Mesendoderm (in vitro differentiated cells): ENCODE data around the gene PGAM5.

Experiments
- DNase-seq: peaks from one replicate; pipeline ENCODE4 v3.0.0; 2013
- H2AK5ac ChIP-seq: 2 replicates; pipeline ENCODE4 v1.6.1; 2013; ENCODE audit warnings: low read length, inconsistent platforms
- H2BK120ac ChIP-seq: 2 replicates; pipeline ENCODE4 v1.6.1; 2013; ENCODE audit warnings: low read depth, mild to moderate bottlenecking, low read length, moderate library complexity, mixed read lengths
- H2BK15ac ChIP-seq: replicated peaks from 2 replicates; pipeline ENCODE4 v1.6.1; 2013; ENCODE audit warnings: low read depth, mild to moderate bottlenecking, moderate library complexity
- H2BK5ac ChIP-seq: 2 replicates; pipeline ENCODE4 v1.6.1; 2013; ENCODE audit warnings: low read length, inconsistent platforms
- H3K18ac ChIP-seq: 2 replicates; pipeline ENCODE4 v1.6.1; 2013; ENCODE audit warnings: mild to moderate bottlenecking, low read length, mixed read lengths
- H3K23ac ChIP-seq: one replicate; pipeline ENCODE4 v1.6.1; 2013; ENCODE audit warnings: low read length
- H3K27ac ChIP-seq: 2 replicates; pipeline ENCODE4 v1.5.1; 2013; ENCODE audit warnings: low read depth, mild to moderate bottlenecking, inconsistent platforms, low read length, moderate library complexity
- H3K27me3 ChIP-seq: 2 replicates; pipeline ENCODE4 v1.6.1; 2013; ENCODE audit warnings: low read length, control low read depth, mild to moderate bottlenecking, inconsistent platforms; ENCODE audit not compliant: insufficient read depth, poor library complexity
- H3K36me3 ChIP-seq: 2 replicates; pipeline ENCODE4 v1.6.1; 2013; ENCODE audit warnings: low read length, inconsistent platforms; ENCODE audit not compliant: control insufficient read depth, insufficient read depth
- H3K4ac ChIP-seq: one replicate; pipeline ENCODE4 v1.6.1; 2013; ENCODE audit warnings: low read depth, mild to moderate bottlenecking, low read length, moderate library complexity
- H3K4me1 ChIP-seq: 2 replicates; pipeline ENCODE4 v1.6.1; 2013; ENCODE audit warnings: low read depth, low read length, inconsistent platforms; ENCODE audit not compliant: control insufficient read depth
- H3K4me2 ChIP-seq: 2 replicates; pipeline ENCODE4 v1.6.1; 2013; ENCODE audit warnings: low read length
- H3K4me3 ChIP-seq: 2 replicates; pipeline ENCODE4 v1.5.1; 2013; ENCODE audit warnings: mild to moderate bottlenecking, low read length
- H3K56ac ChIP-seq: one replicate; pipeline ENCODE4 v1.6.1; 2013; ENCODE audit warnings: low read length
- H3K79me1 ChIP-seq: 2 replicates; pipeline ENCODE4 v1.6.1; 2013; ENCODE audit warnings: low read length, inconsistent platforms
- H3K79me2 ChIP-seq: 2 replicates; pipeline ENCODE4 v1.6.1; 2013; ENCODE audit warnings: mild to moderate bottlenecking, low read length; ENCODE audit not compliant: control insufficient read depth, insufficient read depth
- H3K9ac ChIP-seq: 2 replicates; pipeline ENCODE4 v1.6.1; 2013; ENCODE audit warnings: low read length, inconsistent platforms
- H4K5ac ChIP-seq: one replicate; pipeline ENCODE4 v1.6.1; 2013; ENCODE audit warnings: low read length
- H4K8ac ChIP-seq: one replicate; pipeline ENCODE4 v1.6.1; 2013; ENCODE audit warnings: low read depth, mild to moderate bottlenecking, control low read depth, low read length, moderate library complexity
- WGBS: extraction: QIAGEN DNeasy Blood & Tissue Kit; methylation state at CpG from one replicate; pipeline ENCODE4 v1.1.7; 2013; ENCODE audit warnings: low lambda C conversion rate, missing lambda C conversion rate; ENCODE audit not compliant: insufficient coverage; ENCODE audit errors: extremely low coverage; 5-methylcytosine and 5-hydroxymethylcytosine counted together

PGAM5 gene

GRCh38 chr12:132703641-132704040 is 7.0 kb upstream of the PGAM5 start:
- no peak overlapping the region for H3K56ac ChIP-seq
- no peak for DNase-seq
- no peak overlapping the region for H2BK5ac ChIP-seq
- no peaks in the 10 kb centered on the region for H3K4me1 ChIP-seq
- H4K5ac ChIP-seq = no peak overlapping the region
- H2BK120ac ChIP-seq = no peak overlapping the region
- no peak overlapping the region for H3K9ac ChIP-seq
- H3K79me2 ChIP-seq = no peaks in the 10 kb centered on the region
- no peak overlapping the region for H3K27ac ChIP-seq
- no CpG with 5 or more reads among the region's 9 CpGs for WGBS
- no peak overlapping the region for H3K18ac ChIP-seq
- H3K4me2 ChIP-seq = no peak overlapping the region
- H3K4me3 ChIP-seq = no peak overlapping the region
- H3K27me3 ChIP-seq = no peaks in the 10 kb centered on the region
- H2AK5ac ChIP-seq = no peak overlapping the region
- H3K4ac ChIP-seq = no peak overlapping the region
- H3K36me3 ChIP-seq = peaks cover 4% of the 10 kb centered on the region
- no peaks in the 10 kb centered on the region for H3K79me1 ChIP-seq
- H2BK15ac ChIP-seq = no peak overlapping the region
- no peak overlapping the region for H3K23ac ChIP-seq
- H4K8ac ChIP-seq = no peak overlapping the region

GRCh38 chr12:132707241-132707640 is 3.4 kb upstream of the PGAM5 start:
- no peaks in the 10 kb centered on the region for H3K36me3 ChIP-seq
- peak; percentile 65 for DNase-seq
- no CpG with 5 or more reads among the region's 6 CpGs for WGBS

GRCh38 chr12:132708150-132708549 is 2.5 kb upstream of the PGAM5 start:
- H3K4me3 ChIP-seq = no peak overlapping the region
- H3K27ac ChIP-seq = no peak overlapping the region
- no peaks in the 10 kb centered on the region for H3K36me3 ChIP-seq
- DNase-seq = no peak
- H3K27me3 ChIP-seq = no peaks in the 10 kb centered on the region
- H3K79me2 ChIP-seq = peaks cover 13% of the 10 kb centered on the region
- WGBS = no CpG with 5 or more reads among the region's 2 CpGs
- H3K4me1 ChIP-seq = no peaks in the 10 kb centered on the region
- H3K56ac ChIP-seq = no peak overlapping the region
- no peak overlapping the region for H4K8ac ChIP-seq
- no peak overlapping the region for H3K4me2 ChIP-seq
- no peak overlapping the region for H2BK120ac ChIP-seq
- H2AK5ac ChIP-seq = no peak overlapping the region
- no peak overlapping the region for H2BK15ac ChIP-seq
- H2BK5ac ChIP-seq = no peak overlapping the region
- H3K4ac ChIP-seq = no peak overlapping the region
- no peak overlapping the region for H4K5ac ChIP-seq
- H3K79me1 ChIP-seq = peaks cover 4% of the 10 kb centered on the region
- no peak overlapping the region for H3K9ac ChIP-seq
- H3K18ac ChIP-seq = no peak overlapping the region
- no peak overlapping the region for H3K23ac ChIP-seq

More at GRCh38 chr12:132707241-132707640, 3.4 kb upstream of the PGAM5 start:
- Histone ChIP-seq H3K56ac (no peak overlapping the region), H3K79me1 (peaks cover 3% of the 10 kb centered on the region), H3K4me1 (no peaks in the 10 kb centered on the region), H4K8ac (no peak overlapping the region), H3K9ac (no peak overlapping the region), H3K27me3 (no peaks in the 10 kb centered on the region), H4K5ac (no peak overlapping the region), H3K27ac (no peak overlapping the region), H3K79me2 (peaks cover 10% of the 10 kb centered on the region), H3K4me3 (no peak overlapping the region), H3K18ac (no peak overlapping the region), H3K4ac (no peak overlapping the region), H2BK120ac (no peak overlapping the region), H2BK15ac (no peak overlapping the region), H3K23ac (no peak overlapping the region), H2BK5ac (no peak overlapping the region), H2AK5ac (no peak overlapping the region), H3K4me2 (no peak overlapping the region)

- Histone ChIP-seq H3K9ac (peak overlapping the region; percentile 93), H3K79me1 (peaks cover 10% of the 10 kb centered on the region), H3K56ac (peak overlapping the region; percentile 96), H2BK5ac (no peak overlapping the region), H4K5ac (no peak overlapping the region), H3K27ac (peak overlapping the region; percentile 51), H3K4me2 (peak overlapping the region; percentile 87), H3K18ac (peak overlapping the region; percentile 2), H2AK5ac (peak overlapping the region; percentile 51), H3K4me3 (peak overlapping the region; percentile 84), H2BK120ac (no peak overlapping the region), H2BK15ac (no peak overlapping the region), H3K4me1 (no peaks in the 10 kb centered on the region), H3K4ac (peak overlapping the region; percentile 17), H3K79me2 (peaks cover 26% of the 10 kb centered on the region), H3K36me3 (peaks cover 4% of the 10 kb centered on the region), H3K27me3 (no peaks in the 10 kb centered on the region), H4K8ac (no peak overlapping the region), H3K23ac (peak overlapping the region; percentile 94)
- WGBS = no CpG with 5 or more reads among the region's 26 CpGs
- no peak for DNase-seq
Observed at GRCh38 chr12:132710043-132710404, 618 bp upstream of the PGAM5 start.

GRCh38 chr12:132711080-132711843 is 620 bp downstream of the PGAM5 start:
- Histone ChIP-seq H3K56ac (peak overlapping the region; percentile 96), H2BK120ac (no peak overlapping the region), H3K27ac (peak overlapping the region; percentile 52), H3K9ac (peak overlapping the region; percentile 93), H4K8ac (no peak overlapping the region), H2AK5ac (no peak overlapping the region), H4K5ac (no peak overlapping the region), H3K36me3 (peaks cover 4% of the 10 kb centered on the region), H3K79me1 (peaks cover 10% of the 10 kb centered on the region), H3K4me1 (no peaks in the 10 kb centered on the region), H3K79me2 (peaks cover 26% of the 10 kb centered on the region), H3K18ac (peak overlapping the region; percentile 78), H2BK5ac (no peak overlapping the region), H3K4me3 (peak overlapping the region; percentile 84), H3K4me2 (peak overlapping the region; percentile 56), H3K4ac (peak overlapping the region; percentile 41), H3K23ac (no peak overlapping the region), H2BK15ac (no peak overlapping the region), H3K27me3 (no peaks in the 10 kb centered on the region)
- no CpG with 5 or more reads among the region's 59 CpGs for WGBS
- DNase-seq = peak; percentile 29

- Histone ChIP-seq H2BK5ac (no peak overlapping the region), H2AK5ac (no peak overlapping the region), H2BK120ac (no peak overlapping the region), H4K5ac (no peak overlapping the region), H3K18ac (no peak overlapping the region), H3K27me3 (no peaks in the 10 kb centered on the region), H3K4ac (no peak overlapping the region), H2BK15ac (no peak overlapping the region), H3K9ac (no peak overlapping the region), H3K79me1 (peaks cover 10% of the 10 kb centered on the region), H3K36me3 (peaks cover 7% of the 10 kb centered on the region), H3K27ac (no peak overlapping the region), H3K79me2 (peaks cover 26% of the 10 kb centered on the region), H3K4me1 (no peaks in the 10 kb centered on the region), H3K4me2 (no peak overlapping the region), H3K56ac (no peak overlapping the region), H4K8ac (no peak overlapping the region), H3K4me3 (no peak overlapping the region), H3K23ac (no peak overlapping the region)
- no peak for DNase-seq
- WGBS = no CpG with 5 or more reads among the region's 2 CpGs
Observed at GRCh38 chr12:132713123-132713522, 2.5 kb downstream of the PGAM5 start.
